Spleen (tissue), 7 donors: ENCODE results near the gene GFPT1.

Experiments
- POLR2A ChIP-seq, 3 donors: fragments of 450-650 bp; IDR thresholded peaks; one replicate each; pipeline ENCODE4 v1.5.1; 2017; ENCODE audit warnings: antibody characterized with exemption in 3 of 3, mild to moderate bottlenecking in 1 of 3
- POLR2AphosphoS5 ChIP-seq, 3 donors: sonication (generic); formaldehyde crosslinking; IDR thresholded peaks; one replicate each; pipeline ENCODE4 v1.5.1; 2017; ENCODE audit warnings: antibody characterized with exemption in 3 of 3
- TF ChIP-seq, protein P1 (sequence below), 11 experiments: fragments of 200-600 bp in 7 of 11; fragments of 450-650 bp in 4 of 11; sonication (generic) in 4 of 11; IDR thresholded peaks in 8 of 11; conservative IDR thresholded peaks in 3 of 11; 1 replicate in 7 of 11; 2 replicates in 4 of 11; pipeline versions ENCODE4 v1.4.0 to v1.8.0; 2016 to 2021; ENCODE audit warnings: antibody characterized with exemption in 11 of 11, inconsistent platforms in 4 of 11, mild to moderate bottlenecking in 1 of 11
- donor health status: DM: no; HTN: no; CAD: no; lungs with moderate emphysema.
- donor health status: DM: no; HTN: no; CAD: no.
- donor health status: DM: no; HTN: no; CAD: no.

DNA sequence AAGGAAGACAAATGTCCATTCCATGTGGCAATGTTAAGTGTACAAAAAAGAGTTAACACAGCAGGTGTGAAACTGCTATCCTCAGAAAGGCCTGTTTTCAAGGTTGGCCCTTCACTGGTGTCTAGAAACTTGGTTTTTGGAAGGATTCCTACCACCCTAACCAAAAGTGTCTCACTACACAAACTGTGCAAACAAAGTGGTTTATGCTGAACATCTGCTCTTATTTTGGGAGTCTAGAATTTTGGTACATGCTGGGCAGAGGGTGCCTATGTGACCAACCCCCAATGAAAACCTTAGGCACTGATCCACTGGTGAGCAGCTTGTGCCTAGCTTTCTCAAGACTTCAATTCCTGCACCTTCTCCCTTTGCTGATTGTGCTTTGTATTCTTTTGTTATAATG, 14.3 kb downstream of the GFPT1 start:
- TF ChIP-seq, protein P1, sequence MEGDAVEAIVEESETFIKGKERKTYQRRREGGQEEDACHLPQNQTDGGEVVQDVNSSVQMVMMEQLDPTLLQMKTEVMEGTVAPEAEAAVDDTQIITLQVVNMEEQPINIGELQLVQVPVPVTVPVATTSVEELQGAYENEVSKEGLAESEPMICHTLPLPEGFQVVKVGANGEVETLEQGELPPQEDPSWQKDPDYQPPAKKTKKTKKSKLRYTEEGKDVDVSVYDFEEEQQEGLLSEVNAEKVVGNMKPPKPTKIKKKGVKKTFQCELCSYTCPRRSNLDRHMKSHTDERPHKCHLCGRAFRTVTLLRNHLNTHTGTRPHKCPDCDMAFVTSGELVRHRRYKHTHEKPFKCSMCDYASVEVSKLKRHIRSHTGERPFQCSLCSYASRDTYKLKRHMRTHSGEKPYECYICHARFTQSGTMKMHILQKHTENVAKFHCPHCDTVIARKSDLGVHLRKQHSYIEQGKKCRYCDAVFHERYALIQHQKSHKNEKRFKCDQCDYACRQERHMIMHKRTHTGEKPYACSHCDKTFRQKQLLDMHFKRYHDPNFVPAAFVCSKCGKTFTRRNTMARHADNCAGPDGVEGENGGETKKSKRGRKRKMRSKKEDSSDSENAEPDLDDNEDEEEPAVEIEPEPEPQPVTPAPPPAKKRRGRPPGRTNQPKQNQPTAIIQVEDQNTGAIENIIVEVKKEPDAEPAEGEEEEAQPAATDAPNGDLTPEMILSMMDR (IDR thresholded peaks at IDR 0.05 in 8 of 11, conservative IDR thresholded peaks at IDR 0.05 in 3 of 11), result no peak
- TF ChIP-seq POLR2A (IDR thresholded peaks at IDR 0.05), result no peak
- TF ChIP-seq POLR2AphosphoS5 (IDR thresholded peaks at IDR 0.05), result no peak
